HepG2 (cell line): ENCODE data around the gene SLC16A13. TPM values are rescaled to one million over a fixed set of nuclear protein-coding genes. Genes with fewer than 3 reads are reported as not detected.

ENCODE experiments used
- ATAC-seq: fragments of 200-7000 bp; cut with Tn5 transposase; 3 replicates; pipeline ENCODE4 v1.9.1; 2020; ENCODE audit warnings: mild to moderate bottlenecking, moderate library complexity
- BruUV-seq: library from RNA; stranded (reverse); fragments of 400-500 nt; replicated peaks from 2 replicates; lab custom pipeline; 2021; lab: Mats Ljungman, UMichigan
- CTCF ChIA-PET: fragments of 300-600 bp; formaldehyde crosslinking; extraction: SDS; loops from one replicate; lab custom pipeline; 2021; ENCODE audit warnings: low total read pairs, inconsistent platforms, low intra/inter-chr PET ratio; lab: Yijun Ruan, JAX
- POLR2A ChIA-PET: fragments of 350-600 bp; sonication (Branson Sonifier 250); formaldehyde crosslinking; loops from one replicate; lab custom pipeline; 2020; ENCODE audit warnings: antibody characterized with exemption, inconsistent platforms; lab: Yijun Ruan, JAX
- DNase-seq: peaks from one replicate; pipeline ENCODE4 v3.0.0-alpha.2; 2015; ENCODE audit warnings: low spot score
- FAIRE-seq: peaks from 3 replicates; lab custom pipeline; 2011; peaks lifted over from hg19 to GRCh38; lab: Jason Lieb, UNC
- H2AFZ ChIP-seq: one replicate; pipeline ENCODE4 v1.6.1; 2011; ENCODE audit warnings: low read length, inconsistent platforms
- H3K27ac ChIP-seq: fragments of 300-600 bp; 3 replicates; pipeline ENCODE4 v1.8.0; 2011; ENCODE audit warnings: mixed run types, mild to moderate bottlenecking, mixed read lengths, low read length, inconsistent platforms; ENCODE audit not compliant: insufficient read depth; ENCODE audit errors: extremely low read length
- H3K27me3 ChIP-seq, 2 experiments: fragments of 200-600 bp in 1 of 2; 2 replicates in 1 of 2; 3 replicates in 1 of 2; pipeline versions ENCODE4 v1.6.0 to v1.8.0; 2011; ENCODE audit warnings: low read length in 2 of 2, mild to moderate bottlenecking in 2 of 2, moderate library complexity in 2 of 2, inconsistent platforms in 1 of 2; ENCODE audit not compliant: insufficient read depth in 2 of 2, control insufficient read depth in 1 of 2
- H3K36me3 ChIP-seq, 2 experiments: fragments of 200-600 bp in 1 of 2; replicated peaks in 1 of 2; 2 replicates in 1 of 2; 3 replicates in 1 of 2; pipeline versions ENCODE4 v1.5.1 to v1.8.0; 2011; ENCODE audit warnings: low read length in 2 of 2, inconsistent platforms in 1 of 2; ENCODE audit not compliant: insufficient read depth in 2 of 2, control insufficient read depth in 1 of 2
- H3K4me1 ChIP-seq: 2 replicates; pipeline ENCODE4 v1.5.1; 2012; ENCODE audit warnings: low read length, inconsistent platforms; ENCODE audit not compliant: insufficient read depth
- H3K4me2 ChIP-seq: 2 replicates; pipeline ENCODE4 v1.6.0; 2011; ENCODE audit warnings: low read depth, low read length, inconsistent platforms
- H3K4me3 ChIP-seq, 3 experiments: fragments of 200-600 bp in 1 of 3; sonication (generic), shearing (Covaris generic) in 1 of 3; replicated peaks in 1 of 3; 2 replicates each; pipeline ENCODE4 v1.5.1; 2011 to 2016; ENCODE audit warnings: low read length in 3 of 3, inconsistent platforms in 2 of 3, low read depth in 2 of 3, mild to moderate bottlenecking in 2 of 3, control low read depth in 1 of 3, mixed read lengths in 1 of 3; ENCODE audit not compliant: insufficient read depth in 1 of 3
- H3K79me2 ChIP-seq: one replicate; pipeline ENCODE4 v1.6.1; 2011; ENCODE audit warnings: low read length, inconsistent platforms; ENCODE audit not compliant: insufficient read depth
- H3K9ac ChIP-seq: 2 replicates; pipeline ENCODE4 v1.6.0; 2011; ENCODE audit warnings: mild to moderate bottlenecking, low read depth, low read length, inconsistent platforms; ENCODE audit not compliant: insufficient read depth
- H3K9me3 ChIP-seq: 2 replicates; pipeline ENCODE4 v1.5.1; 2012; ENCODE audit warnings: mild to moderate bottlenecking, low read length
- H4K20me1 ChIP-seq: 2 replicates; pipeline ENCODE4 v1.6.0; 2011; ENCODE audit warnings: inconsistent platforms, mild to moderate bottlenecking, low read length, moderate library complexity; ENCODE audit not compliant: insufficient read depth
- AGO2 ChIP-seq: fragments of 200-400 bp; formaldehyde crosslinking; optimal IDR thresholded peaks from 2 replicates; pipeline ENCODE3; 2017; ENCODE audit warnings: mild to moderate bottlenecking, low read depth, low read length, moderate library complexity
- DZIP1 ChIP-seq: sonication (generic); formaldehyde crosslinking; IDR thresholded peaks from 2 replicates; pipeline ENCODE4 v1.5.0; 2020; ENCODE audit warnings: mild to moderate bottlenecking, missing genetic modification reagents
- KIAA2018 ChIP-seq: sonication (generic); formaldehyde crosslinking; IDR thresholded peaks from 2 replicates; pipeline ENCODE4 v1.5.0; 2020; ENCODE audit warnings: mild to moderate bottlenecking, missing genetic modification reagents, borderline replicate concordance
- MAFF ChIP-seq: IDR thresholded peaks from 2 replicates; pipeline ENCODE4 v1.6.1; 2011; ENCODE audit warnings: low read depth, low read length, improper control_type of control experiment
- ONECUT2 ChIP-seq: sonication (generic); formaldehyde crosslinking; IDR thresholded peaks from 2 replicates; pipeline ENCODE4 v1.4.0; 2020; ENCODE audit warnings: missing genetic modification reagents
- SMAD3 ChIP-seq: sonication (generic); formaldehyde crosslinking; IDR thresholded peaks from 2 replicates; pipeline ENCODE4 v1.4.0; 2020; ENCODE audit warnings: missing genetic modification reagents
- SOX13 ChIP-seq, 3 experiments: fragments of 450-650 bp in 1 of 3; sonication (generic) in 1 of 3; formaldehyde crosslinking in 1 of 3; IDR thresholded peaks in 2 of 3; conservative IDR thresholded peaks in 1 of 3; 2 replicates each; pipeline versions ENCODE4 v1.5.0 to v1.6.1; 2016 to 2020; ENCODE audit warnings: antibody characterized with exemption in 1 of 3, mild to moderate bottlenecking in 1 of 3, missing compliant biosample characterization in 1 of 3, missing genetic modification reagents in 1 of 3, moderate library complexity in 1 of 3
- ZNF136 ChIP-seq: sonication (generic); formaldehyde crosslinking; IDR thresholded peaks from 2 replicates; pipeline ENCODE4 v1.8.1; 2022; ENCODE audit warnings: low read depth, mild to moderate bottlenecking, moderate library complexity, missing genetic modification reagents
- WGBS: methylation state at CpG from one replicate; pipeline ENCODE4 v1.1.6; 2017; ENCODE audit warnings: low lambda C conversion rate; 5-methylcytosine and 5-hydroxymethylcytosine counted together
- in situ Hi-C: cut with HindIII; loops from 2 replicates; pipeline ENCODE4 v1.10.0; 2017; ENCODE audit warnings: low pct_unique_long_range_greater_than_20kb; ENCODE audit not compliant: extremely low pct_ligation_motif_present
- intact Hi-C: fragments of 100-400 bp; cut with micrococcal nuclease; formaldehyde crosslinking; loops from one replicate; pipeline ENCODE4 v1.10.0; 2022; ENCODE audit not compliant: unreplicated experiment
- polyA plus RNA-seq, 8 experiments: library from polyadenylated mRNA; depleted of rRNA in 3 of 8; stranded (reverse) in 7 of 8; unstranded in 1 of 8; fragments of >200 nt; fragmentation: Illumina TruSeq in 4 of 8; extraction: Trizol in 4 of 8; gene quantifications; 2 replicates each; pipeline versions ENCODE4 v1.2.1 to v1.2.3, GENCODE V29; 2011 to 2016; ENCODE audit warnings: low read depth in 4 of 8, missing spikeins in 1 of 8, mixed read lengths in 1 of 8; ENCODE audit not compliant: insufficient read depth in 1 of 8
- total RNA-seq, 5 experiments: library from RNA; depleted of rRNA; stranded (reverse); fragments of >200 nt; fragmentation: Illumina TruSeq; extraction: Trizol; gene quantifications; 2 replicates each; pipeline ENCODE4 v1.2.3, GENCODE V29; 2016; ENCODE audit warnings: low read depth in 1 of 5

Gene SLC16A13
- total and polyA plus RNA-seq, 2 of the 13 experiments (the other 11 are each of a cell fraction or from before 2014, with no cell fraction given): 2.2 to 3.0 TPM

- Histone ChIP-seq H3K4me1 (no peaks in the 10 kb centered on the region), H3K79me2 (no peaks in the 10 kb centered on the region), H3K9ac (no peak overlapping the region), H4K20me1 (peaks cover 4% of the 10 kb centered on the region; the same call in 1 of the 2 replicates), H3K27me3 (no peaks in the 10 kb centered on the region), H3K27ac (no peak overlapping the region), H3K36me3 (peaks cover 16 to 46% of the 10 kb centered on the region in 2 experiments; a peak in 4 of 5 replicates), H3K4me2 (no peak overlapping the region), H2AFZ (no peak overlapping the region), H3K4me3 (no peak overlapping the region), H3K9me3 (no peaks in the 10 kb centered on the region)
- DNase-seq: no peak
- no TSS peak for BruUV-seq
- ATAC-seq: no peak
- in situ Hi-C loops (loop anchor here (5.0 to 10.0 kb wide), 2 partner anchors 90 to 148 kb away; no protein-coding TSS in a partner anchor), intact Hi-C loops (no loop called here)
- ChIA-PET POLR2A (no interaction called here), CTCF (no interaction called here)
- WGBS: 95% methylated on average over 6 of the region's 6 CpGs
- no peak for FAIRE-seq
- TF ChIP-seq ONECUT2 (CRISPR knock-in tag) (no peak), KIAA2018 (no peak), SOX13 (IDR thresholded peaks at IDR 0.05) (no peak), SOX13 (CRISPR knock-in tag; conservative IDR thresholded peaks at IDR 0.05 in 1 of 2, IDR thresholded peaks at IDR 0.05 in 1 of 2) (no peak), ZNF136 (CRISPR knock-in tag) (no peak), DZIP1 (CRISPR knock-in tag) (no peak), MAFF (peak; percentile 58; the same call in 1 of the 2 replicates), SMAD3 (CRISPR knock-in tag) (no peak), AGO2 (no peak)
Observed at GRCh38 chr17:7002288-7003047, 33.3 kb upstream of the SLC16A13 start.
